Stimulated activated CD4-positive, alpha-beta T cell treated with anti-CD3 and anti-CD28 coated beads, Interleukin-15, amount 100 ng/mL, for 24 hours (primary cell): ENCODE data around the gene ITGA11.
A peak's percentile ranks its signal among the peaks of the same experiment; 100 is the strongest.

Experiments
- DNase-seq: peaks from one replicate; pipeline ENCODE4 v3.0.0-alpha.2; 2020

The ITGA11 gene

GRCh38 chr15:68259883-68260282, 172.1 kb downstream of the ITGA11 start:
- DNase-seq, result no peak

- peak; percentile 22 for DNase-seq
These were observed 173.3 kb downstream of the ITGA11 start for GRCh38 chr15:68258692-68259091.

- peak; percentile 82 for DNase-seq
These were observed 175.1 kb downstream of the ITGA11 start for GRCh38 chr15:68256675-68257450.

GRCh38 chr15:68252925-68253534, 178.9 kb downstream of the ITGA11 start:
- peak; percentile 38 for DNase-seq

- DNase-seq, result no peak
These were observed 182.8 kb downstream of the ITGA11 start for GRCh38 chr15:68249058-68249713.
